Right renal pelvis (tissue), 4 donors: ENCODE data around the gene WNT7B. TPM values are rescaled to one million over a fixed set of nuclear protein-coding genes. Genes with fewer than 3 reads are reported as not detected.

Experiments
- DNase-seq, 4 donors: peaks; one replicate each; pipeline ENCODE4 v3.0.0-alpha.2; 2013; ENCODE audit warnings: low read depth in 4 of 4, low spot score in 3 of 4, missing footprints in 1 of 4
- polyA plus RNA-seq, 4 donors: library from polyadenylated mRNA; unstranded; fragments of 120-200 nt; gene quantifications; one replicate each; pipeline ENCODE4 v1.2.1, GENCODE V29; 2013; ENCODE audit not compliant: insufficient read length in 4 of 4

WNT7B gene
- polyA plus RNA-seq, 4 donors = 7.7 to 15.6 (median 10.8) TPM

GRCh38 chr22:45960477-45961386, 16.2 kb downstream of the WNT7B start:
- no peak for DNase-seq

GRCh38 chr22:45959719-45960476, 17.1 kb downstream of the WNT7B start:
- no peak for DNase-seq

GRCh38 chr22:45958971-45959370, 18.0 kb downstream of the WNT7B start:
- no peak for DNase-seq

- no peak for DNase-seq
Measured at GRCh38 chr22:45957826-45958225, 19.1 kb downstream of the WNT7B start.

- no peak for DNase-seq
Measured at GRCh38 chr22:45953178-45953577, 23.8 kb downstream of the WNT7B start.

- no peak for DNase-seq
Measured at GRCh38 chr22:45952553-45952952, 24.4 kb downstream of the WNT7B start.

- no peak for DNase-seq
Measured at GRCh38 chr22:45952151-45952550, 24.8 kb downstream of the WNT7B start.

- no peak for DNase-seq
Measured at GRCh38 chr22:45949891-45950290, 27.1 kb downstream of the WNT7B start.

- DNase-seq = no peak
Measured at GRCh38 chr22:45949258-45949870, 27.6 kb downstream of the WNT7B start.

GRCh38 chr22:45948081-45948648, 28.8 kb downstream of the WNT7B start:
- no peak for DNase-seq

GRCh38 chr22:45946805-45947600, 30.0 kb downstream of the WNT7B start:
- DNase-seq = no peak

- no peak for DNase-seq
Measured at GRCh38 chr22:45945621-45946106, 31.3 kb downstream of the WNT7B start.

- DNase-seq = no peak
Measured at GRCh38 chr22:45942787-45943493, 34.0 kb downstream of the WNT7B start.

GRCh38 chr22:45942344-45942743, 34.6 kb downstream of the WNT7B start:
- DNase-seq = no peak

GRCh38 chr22:45938913-45939312, 38.0 kb downstream of the WNT7B start:
- no peak for DNase-seq

GRCh38 chr22:45937960-45938359, 39.0 kb downstream of the WNT7B start:
- no peak for DNase-seq

- DNase-seq = no peak
Measured at GRCh38 chr22:45935573-45935972, 41.4 kb downstream of the WNT7B start.

GRCh38 chr22:45934659-45935341, 42.2 kb downstream of the WNT7B start:
- DNase-seq = no peak

GRCh38 chr22:45934168-45934564, 42.8 kb downstream of the WNT7B start:
- no peak for DNase-seq
